HG02970 (cell line): ENCODE results near the gene ZNF326.

ENCODE experiments used
- ATAC-seq: cut with Tn5 transposase; IDR thresholded peaks from one replicate; pipeline ENCODE4 v1.9.1; 2021; ENCODE audit warnings: mild to moderate bottlenecking, moderate library complexity, moderate number of reproducible peaks; ENCODE audit not compliant: unreplicated experiment, low FRiP score

Gene ZNF326

GRCh38 chr1:89994805-89995597 is at the start of gene ZNF326:
ZNF326 (plus strand) TSS chr1:89995110; CDS start chr1:89995258, 148 bp downstream.
- ATAC-seq, result peak; percentile 94

GRCh38 chr1:89945852-89946476 is 48.9 kb upstream of the ZNF326 start:
- ATAC-seq, result peak; percentile 45

GRCh38 chr1:89946532-89946931 is 48.4 kb upstream of the ZNF326 start:
- no peak for ATAC-seq

- no peak for ATAC-seq
These were observed 46.1 kb upstream of the ZNF326 start for GRCh38 chr1:89948722-89949345.

- ATAC-seq, result no peak
These were observed 44.8 kb upstream of the ZNF326 start for GRCh38 chr1:89949991-89950624.

GRCh38 chr1:89950703-89951102 is 44.2 kb upstream of the ZNF326 start:
- no peak for ATAC-seq

- no peak for ATAC-seq
These were observed 42.9 kb upstream of the ZNF326 start for GRCh38 chr1:89951766-89952604.

- ATAC-seq, result no peak
These were observed 42.2 kb upstream of the ZNF326 start for GRCh38 chr1:89952605-89953130.

- no peak for ATAC-seq
These were observed 41.7 kb upstream of the ZNF326 start for GRCh38 chr1:89953131-89953626.

- ATAC-seq, result no peak
These were observed 41.0 kb upstream of the ZNF326 start for GRCh38 chr1:89953929-89954328.

- ATAC-seq, result no peak
These were observed 40.5 kb upstream of the ZNF326 start for GRCh38 chr1:89954401-89954800.

- ATAC-seq, result no peak
These were observed 39.4 kb upstream of the ZNF326 start for GRCh38 chr1:89955311-89956205.

GRCh38 chr1:89957107-89957506 is 37.8 kb upstream of the ZNF326 start:
- no peak for ATAC-seq

GRCh38 chr1:89958851-89959654 is 35.9 kb upstream of the ZNF326 start:
- ATAC-seq, result no peak

GRCh38 chr1:89959719-89960118 is 35.2 kb upstream of the ZNF326 start:
- ATAC-seq, result no peak

- ATAC-seq, result no peak
These were observed 32.7 kb upstream of the ZNF326 start for GRCh38 chr1:89962024-89962741.

GRCh38 chr1:89962742-89963075 is 32.2 kb upstream of the ZNF326 start:
- no peak for ATAC-seq
